Loucy (cell line): ENCODE measurements around the gene AGK.

Experiments
- EZH2phosphoT487 ChIP-seq: fragments of 200-600 bp; IDR thresholded peaks from 2 replicates; pipeline ENCODE4 v1.6.1; 2018; ENCODE audit warnings: antibody characterized with exemption, mild to moderate bottlenecking, moderate library complexity, borderline replicate concordance
- TF ChIP-seq, protein P1 (sequence below): fragments of 200-600 bp; sonication (generic); conservative IDR thresholded peaks from 2 replicates; pipeline ENCODE4 v1.5.1; 2014; ENCODE audit warnings: mild to moderate bottlenecking, antibody characterized with exemption, low read length

DNA sequence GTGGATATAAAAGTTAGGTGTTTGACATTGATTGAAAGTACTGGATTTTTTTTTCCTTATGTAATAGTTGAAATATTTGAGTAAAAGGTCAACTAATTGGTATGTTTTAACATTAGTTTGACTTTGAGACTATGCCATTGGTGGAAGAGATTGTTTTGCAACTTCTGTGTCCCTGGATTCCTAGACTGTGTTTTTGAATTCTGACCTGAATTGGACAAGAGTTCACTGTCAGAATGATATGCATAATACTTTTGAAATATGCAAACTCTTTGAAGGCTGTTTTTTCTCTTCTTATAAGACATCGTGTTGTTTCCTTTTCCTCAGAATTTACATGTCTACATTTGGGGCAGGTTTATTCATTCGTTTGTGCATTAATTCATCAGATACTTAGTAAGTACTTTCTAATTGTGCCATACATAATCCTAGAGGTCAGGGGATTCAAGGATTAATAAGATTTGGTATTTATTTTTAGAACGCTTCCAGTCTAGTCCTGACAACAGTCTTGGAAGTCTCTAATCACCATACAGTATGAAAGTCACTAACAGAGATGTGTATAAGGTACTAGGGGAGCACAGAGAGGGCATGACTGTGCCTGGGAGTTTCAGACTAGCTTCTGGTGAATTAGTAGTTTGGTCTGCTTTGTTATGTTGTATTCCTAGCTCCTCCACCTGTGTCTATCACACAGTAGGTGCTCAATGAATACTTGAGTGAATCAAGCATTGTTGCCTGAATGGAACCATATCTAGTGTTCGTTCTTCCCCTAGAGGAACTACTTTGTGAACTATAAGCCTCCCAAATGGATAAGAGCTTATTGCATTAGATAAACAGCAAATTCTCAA is 49.2 kb downstream of the AGK start:
- TF ChIP-seq, protein P1, sequence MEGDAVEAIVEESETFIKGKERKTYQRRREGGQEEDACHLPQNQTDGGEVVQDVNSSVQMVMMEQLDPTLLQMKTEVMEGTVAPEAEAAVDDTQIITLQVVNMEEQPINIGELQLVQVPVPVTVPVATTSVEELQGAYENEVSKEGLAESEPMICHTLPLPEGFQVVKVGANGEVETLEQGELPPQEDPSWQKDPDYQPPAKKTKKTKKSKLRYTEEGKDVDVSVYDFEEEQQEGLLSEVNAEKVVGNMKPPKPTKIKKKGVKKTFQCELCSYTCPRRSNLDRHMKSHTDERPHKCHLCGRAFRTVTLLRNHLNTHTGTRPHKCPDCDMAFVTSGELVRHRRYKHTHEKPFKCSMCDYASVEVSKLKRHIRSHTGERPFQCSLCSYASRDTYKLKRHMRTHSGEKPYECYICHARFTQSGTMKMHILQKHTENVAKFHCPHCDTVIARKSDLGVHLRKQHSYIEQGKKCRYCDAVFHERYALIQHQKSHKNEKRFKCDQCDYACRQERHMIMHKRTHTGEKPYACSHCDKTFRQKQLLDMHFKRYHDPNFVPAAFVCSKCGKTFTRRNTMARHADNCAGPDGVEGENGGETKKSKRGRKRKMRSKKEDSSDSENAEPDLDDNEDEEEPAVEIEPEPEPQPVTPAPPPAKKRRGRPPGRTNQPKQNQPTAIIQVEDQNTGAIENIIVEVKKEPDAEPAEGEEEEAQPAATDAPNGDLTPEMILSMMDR: no peak
- no peak for TF ChIP-seq EZH2phosphoT487
